OCI-LY1 (cell line): ENCODE results near the gene BAIAP3.

Experiments used
- H2AFZ ChIP-seq: fragments of 200-600 bp; sonication (generic), shearing (Covaris generic); 2 replicates; pipeline ENCODE4 v1.6.0; 2014; ENCODE audit warnings: antibody characterized with exemption, mild to moderate bottlenecking, low read length
- H3F3A ChIP-seq: fragments of 200-600 bp; sonication (generic), shearing (Covaris generic); 2 replicates; pipeline ENCODE4 v1.6.0; 2014; ENCODE audit warnings: mild to moderate bottlenecking, antibody characterized with exemption, low read length, moderate library complexity; ENCODE audit not compliant: insufficient read depth
- H3K27ac ChIP-seq: fragments of 200-600 bp; sonication (generic); 2 replicates; pipeline ENCODE4 v1.5.1; 2014; ENCODE audit warnings: low read length, mixed run types, mild to moderate bottlenecking, low read depth; ENCODE audit not compliant: poor library complexity, severe bottlenecking
- H3K27me3 ChIP-seq: fragments of 200-600 bp; sonication (generic); 2 replicates; pipeline ENCODE4 v1.6.0; 2014; ENCODE audit warnings: antibody characterized with exemption, mild to moderate bottlenecking, low read length, moderate library complexity; ENCODE audit not compliant: insufficient read depth
- H3K36me3 ChIP-seq: fragments of 200-600 bp; sonication (generic); 2 replicates; pipeline ENCODE4 v1.6.1; 2014; ENCODE audit warnings: mild to moderate bottlenecking, antibody characterized with exemption, low read length, moderate library complexity, mixed read lengths; ENCODE audit not compliant: insufficient read depth
- H3K4me1 ChIP-seq: fragments of 200-600 bp; sonication (generic); 2 replicates; pipeline ENCODE4 v1.5.1; 2014; ENCODE audit warnings: mild to moderate bottlenecking, low read length, moderate library complexity; ENCODE audit not compliant: insufficient read depth, severe bottlenecking
- H3K4me2 ChIP-seq: fragments of 200-600 bp; sonication (generic), shearing (Covaris generic); 2 replicates; pipeline ENCODE4 v1.6.1; 2014; ENCODE audit warnings: low read length
- H3K4me3 ChIP-seq: fragments of 200-600 bp; sonication (generic); 2 replicates; pipeline ENCODE4 v1.5.1; 2014; ENCODE audit warnings: low read length, low read depth, mild to moderate bottlenecking, mixed read lengths; ENCODE audit not compliant: poor library complexity, severe bottlenecking
- H3K79me2 ChIP-seq: fragments of 200-600 bp; shearing (Covaris generic); 2 replicates; pipeline ENCODE4 v1.6.1; 2016; ENCODE audit warnings: mixed run types, low read length, mixed read lengths; ENCODE audit not compliant: insufficient read depth
- H3K9ac ChIP-seq: fragments of 200-600 bp; sonication (generic), shearing (Covaris generic); 2 replicates; pipeline ENCODE4 v1.6.1; 2014; ENCODE audit warnings: mild to moderate bottlenecking, low read length, mixed read lengths
- H3K9me2 ChIP-seq: fragments of 200-600 bp; sonication (generic), shearing (Covaris generic); 2 replicates; pipeline ENCODE4 v1.6.1; 2014; ENCODE audit warnings: low read depth, mild to moderate bottlenecking, low read length, mixed read lengths
- H3K9me3 ChIP-seq: fragments of 200-600 bp; shearing (Covaris generic); 2 replicates; pipeline ENCODE4 v1.6.1; 2014; ENCODE audit warnings: low read length, mixed read lengths
- H4K20me1 ChIP-seq: fragments of 200-600 bp; sonication (generic), shearing (Covaris generic); 2 replicates; pipeline ENCODE4 v1.6.0; 2016; ENCODE audit warnings: mild to moderate bottlenecking, low read length; ENCODE audit not compliant: insufficient read depth
- EZH2 ChIP-seq: fragments of 200-600 bp; sonication (generic), shearing (Covaris generic); IDR thresholded peaks from 2 replicates; pipeline ENCODE4 v1.8.0; 2017; ENCODE audit warnings: borderline replicate concordance, mixed run types, mild to moderate bottlenecking, antibody characterized with exemption, low read length, moderate library complexity, mixed read lengths
- TF ChIP-seq, protein P1 (sequence below): fragments of 200-600 bp; sonication (generic), shearing (Covaris generic); IDR thresholded peaks from 2 replicates; pipeline ENCODE4 v1.5.1; 2017; ENCODE audit warnings: mild to moderate bottlenecking, antibody characterized with exemption, low read length, moderate library complexity, mixed read lengths

Gene BAIAP3

DNA sequence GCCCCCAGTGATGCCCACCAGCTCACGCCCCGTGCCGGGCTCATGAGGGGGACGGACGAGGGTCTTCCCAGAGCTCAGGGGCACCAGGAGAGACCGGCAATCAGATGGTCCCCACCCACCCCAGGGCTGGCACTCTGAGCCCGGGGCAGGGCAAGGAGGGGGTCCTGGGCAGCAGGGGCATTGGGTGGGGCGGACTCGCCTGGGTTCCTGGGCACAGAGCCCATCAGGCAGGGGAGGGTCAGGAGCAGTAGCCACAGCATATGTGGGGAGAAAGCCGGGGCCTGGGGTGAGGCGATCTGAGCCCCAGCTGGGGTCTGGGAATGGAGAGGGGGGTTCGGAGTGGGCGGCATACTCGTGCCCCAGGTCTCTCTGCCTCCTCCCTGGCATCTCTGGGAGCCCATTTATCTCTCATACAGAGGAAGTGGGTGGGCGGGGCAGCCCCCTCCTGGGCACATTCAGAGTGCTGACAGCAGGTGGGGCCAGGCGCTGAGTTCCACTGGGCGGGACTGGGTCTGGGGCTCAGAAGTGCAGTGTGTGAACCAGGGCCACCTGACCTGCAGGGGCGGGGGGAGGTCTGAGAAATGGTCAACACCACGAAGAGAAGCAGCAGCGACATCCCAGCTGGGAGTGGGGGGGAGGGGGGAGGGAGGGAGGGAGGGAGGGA lies 44.5 kb upstream of the BAIAP3 start:
- Histone ChIP-seq H3K36me3 (no peaks in the 10 kb centered on the region), H3F3A (no peaks in the 10 kb centered on the region), H3K4me1 (no peaks in the 10 kb centered on the region), H2AFZ (no peak overlapping the region), H3K79me2 (no peaks in the 10 kb centered on the region), H3K4me2 (no peak overlapping the region), H3K27ac (no peak overlapping the region), H3K9me3 (no peaks in the 10 kb centered on the region), H3K9ac (no peak overlapping the region), H3K4me3 (no peak overlapping the region), H3K27me3 (0 out of 2 replicates have a peak, but pooled peaks cover 12% of the 10 kb centered on the region), H4K20me1 (no peaks in the 10 kb centered on the region), H3K9me2 (no peaks in the 10 kb centered on the region)
- TF ChIP-seq, protein P1, sequence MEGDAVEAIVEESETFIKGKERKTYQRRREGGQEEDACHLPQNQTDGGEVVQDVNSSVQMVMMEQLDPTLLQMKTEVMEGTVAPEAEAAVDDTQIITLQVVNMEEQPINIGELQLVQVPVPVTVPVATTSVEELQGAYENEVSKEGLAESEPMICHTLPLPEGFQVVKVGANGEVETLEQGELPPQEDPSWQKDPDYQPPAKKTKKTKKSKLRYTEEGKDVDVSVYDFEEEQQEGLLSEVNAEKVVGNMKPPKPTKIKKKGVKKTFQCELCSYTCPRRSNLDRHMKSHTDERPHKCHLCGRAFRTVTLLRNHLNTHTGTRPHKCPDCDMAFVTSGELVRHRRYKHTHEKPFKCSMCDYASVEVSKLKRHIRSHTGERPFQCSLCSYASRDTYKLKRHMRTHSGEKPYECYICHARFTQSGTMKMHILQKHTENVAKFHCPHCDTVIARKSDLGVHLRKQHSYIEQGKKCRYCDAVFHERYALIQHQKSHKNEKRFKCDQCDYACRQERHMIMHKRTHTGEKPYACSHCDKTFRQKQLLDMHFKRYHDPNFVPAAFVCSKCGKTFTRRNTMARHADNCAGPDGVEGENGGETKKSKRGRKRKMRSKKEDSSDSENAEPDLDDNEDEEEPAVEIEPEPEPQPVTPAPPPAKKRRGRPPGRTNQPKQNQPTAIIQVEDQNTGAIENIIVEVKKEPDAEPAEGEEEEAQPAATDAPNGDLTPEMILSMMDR: no peak
- no peak for TF ChIP-seq EZH2

- Histone ChIP-seq H3K4me2 (no peak overlapping the region), H3K27me3 (0 out of 2 replicates have a peak, but pooled peaks cover 12% of the 10 kb centered on the region)
These were observed 44.0 kb upstream of the BAIAP3 start for GRCh38 chr16:1289477-1289866.

GRCh38 chr16:1290063-1290501 lies 43.4 kb upstream of the BAIAP3 start:
- H3K27me3 ChIP-seq: 0 out of 2 replicates have a peak, but pooled peaks cover 12% of the 10 kb centered on the region
- H2AFZ ChIP-seq: no peak overlapping the region
- H3K27ac ChIP-seq: no peak overlapping the region
- no peaks in the 10 kb centered on the region for H3K36me3 ChIP-seq
- no peak overlapping the region for H3K9ac ChIP-seq
- H3K4me3 ChIP-seq: no peak overlapping the region
- no peak for TF ChIP-seq EZH2
- TF ChIP-seq, protein P1: no peak
- H4K20me1 ChIP-seq: no peaks in the 10 kb centered on the region
- no peaks in the 10 kb centered on the region for H3K9me3 ChIP-seq
- H3K4me1 ChIP-seq: no peaks in the 10 kb centered on the region
- H3K4me2 ChIP-seq: no peak overlapping the region
- H3K79me2 ChIP-seq: no peaks in the 10 kb centered on the region
- H3F3A ChIP-seq: no peaks in the 10 kb centered on the region
- no peaks in the 10 kb centered on the region for H3K9me2 ChIP-seq

More at GRCh38 chr16:1289477-1289866, 44.0 kb upstream of the BAIAP3 start:
- H3K9me2 ChIP-seq: no peaks in the 10 kb centered on the region
- H3K27ac ChIP-seq: no peak overlapping the region
- TF ChIP-seq, protein P1: no peak
- TF ChIP-seq EZH2: no peak
- H3K4me1 ChIP-seq: no peaks in the 10 kb centered on the region
- H3K36me3 ChIP-seq: no peaks in the 10 kb centered on the region
- H3K9me3 ChIP-seq: no peaks in the 10 kb centered on the region
- no peaks in the 10 kb centered on the region for H3F3A ChIP-seq
- H2AFZ ChIP-seq: no peak overlapping the region
- no peak overlapping the region for H3K9ac ChIP-seq
- H4K20me1 ChIP-seq: no peaks in the 10 kb centered on the region
- no peak overlapping the region for H3K4me3 ChIP-seq
- no peaks in the 10 kb centered on the region for H3K79me2 ChIP-seq
